ENCODE results near the gene SRPRA. TPM values are rescaled to one million over a fixed set of nuclear protein-coding genes. Genes with fewer than 3 reads are reported as not detected.

The SRPRA gene
- total RNA-seq, 1 donor from 2014 or later: 54.8 TPM

DNA sequence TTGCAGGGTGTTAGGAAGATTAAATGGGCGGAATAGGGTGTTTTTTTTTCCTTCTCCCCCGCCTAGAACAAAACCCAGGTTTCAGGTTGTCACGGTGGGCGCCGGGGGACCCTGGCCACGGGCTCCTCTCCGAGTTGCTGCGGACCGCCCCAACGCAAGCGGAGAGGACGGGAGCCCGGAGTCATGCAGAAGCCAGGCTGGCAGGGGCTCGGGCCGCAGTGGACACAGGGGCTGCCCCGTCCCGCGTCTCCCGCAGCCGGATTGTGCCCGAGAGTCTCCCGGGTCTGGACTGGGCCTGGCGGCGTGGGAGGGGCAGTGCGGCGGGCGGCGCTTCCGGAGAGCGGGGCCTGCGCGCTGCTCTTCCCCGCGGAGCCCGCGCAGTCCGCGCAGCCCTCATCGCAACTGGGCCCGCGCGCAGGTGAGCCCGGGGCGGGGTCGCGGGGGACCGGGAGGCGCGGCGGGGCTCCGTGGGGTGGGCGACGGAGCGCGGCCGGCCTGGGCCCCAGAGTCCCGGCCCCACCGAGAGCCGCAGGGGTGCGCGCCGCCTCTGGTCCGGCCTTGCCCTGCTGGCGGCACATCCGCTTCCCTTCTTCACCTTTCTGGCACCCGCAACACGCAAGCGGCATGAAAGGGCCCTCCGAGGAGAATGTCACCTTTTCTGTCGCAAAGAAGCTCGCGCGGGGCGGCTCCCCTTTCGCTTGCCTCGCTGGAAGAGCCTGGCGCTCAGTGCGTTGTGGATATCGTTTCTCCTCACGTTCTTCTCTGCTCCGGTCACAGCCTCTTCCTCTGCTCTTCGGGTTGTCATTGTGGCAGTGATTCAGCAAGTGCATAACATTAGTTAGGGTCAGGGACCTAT, 14.3 kb upstream of the SRPRA start, which contains the start of gene TIRAP:
TSS of gene TIRAP (plus strand) at position 358 of the 856 bp plus-strand sequence. CDS start 7,802 bp downstream, outside the sequence.
- Mint-ChIP-seq H3K4me3 (ENCODE audit: unreplicated experiment) (peak within 1 kb of the TSS; percentile 95), H3K4me1 (ENCODE audit: unreplicated experiment) (peaks cover 40% of the 10 kb centered on the region), H3K9me3 (ENCODE audit: unreplicated experiment) (no peaks in the 10 kb centered on the region), H3K27ac (ENCODE audit: unreplicated experiment) (peak within 1 kb of the TSS; percentile 97), H3K36me3 (ENCODE audit: low read depth, unreplicated experiment) (peaks cover 22% of the 10 kb centered on the region), H3K27me3 (ENCODE audit: unreplicated experiment) (peaks cover 23% of the 10 kb centered on the region)
- peak; percentile 52 for DNase-seq (ENCODE audit: low spot score)
- TF ChIP-seq, protein P1, sequence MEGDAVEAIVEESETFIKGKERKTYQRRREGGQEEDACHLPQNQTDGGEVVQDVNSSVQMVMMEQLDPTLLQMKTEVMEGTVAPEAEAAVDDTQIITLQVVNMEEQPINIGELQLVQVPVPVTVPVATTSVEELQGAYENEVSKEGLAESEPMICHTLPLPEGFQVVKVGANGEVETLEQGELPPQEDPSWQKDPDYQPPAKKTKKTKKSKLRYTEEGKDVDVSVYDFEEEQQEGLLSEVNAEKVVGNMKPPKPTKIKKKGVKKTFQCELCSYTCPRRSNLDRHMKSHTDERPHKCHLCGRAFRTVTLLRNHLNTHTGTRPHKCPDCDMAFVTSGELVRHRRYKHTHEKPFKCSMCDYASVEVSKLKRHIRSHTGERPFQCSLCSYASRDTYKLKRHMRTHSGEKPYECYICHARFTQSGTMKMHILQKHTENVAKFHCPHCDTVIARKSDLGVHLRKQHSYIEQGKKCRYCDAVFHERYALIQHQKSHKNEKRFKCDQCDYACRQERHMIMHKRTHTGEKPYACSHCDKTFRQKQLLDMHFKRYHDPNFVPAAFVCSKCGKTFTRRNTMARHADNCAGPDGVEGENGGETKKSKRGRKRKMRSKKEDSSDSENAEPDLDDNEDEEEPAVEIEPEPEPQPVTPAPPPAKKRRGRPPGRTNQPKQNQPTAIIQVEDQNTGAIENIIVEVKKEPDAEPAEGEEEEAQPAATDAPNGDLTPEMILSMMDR (IDR thresholded peaks at IDR 0.05; ENCODE audit: unreplicated experiment): no peak

DNA sequence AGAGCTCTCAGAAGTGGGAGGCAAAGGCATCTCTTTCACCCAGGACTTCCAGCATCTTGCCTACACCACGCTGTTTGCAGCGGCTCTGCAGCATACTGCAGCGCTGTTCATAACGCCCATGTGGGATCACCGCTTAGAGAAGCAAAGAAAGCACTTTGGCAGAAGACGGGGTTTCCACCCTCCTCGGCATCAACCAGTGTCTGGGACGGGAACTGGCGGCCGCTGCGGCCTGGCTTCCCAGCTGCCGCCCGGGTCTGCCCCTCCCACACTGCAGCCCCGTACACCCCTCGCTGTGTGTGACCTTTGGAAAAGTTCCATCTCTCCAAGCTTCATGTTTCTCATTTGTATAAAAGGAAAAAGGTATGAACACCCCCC, 13.7 kb upstream of the SRPRA start:
- Mint-ChIP-seq H3K27ac (ENCODE audit: unreplicated experiment) (peak overlapping the region; percentile 59), H3K27me3 (ENCODE audit: unreplicated experiment) (peaks cover 23% of the 10 kb centered on the region), H3K4me3 (ENCODE audit: unreplicated experiment) (peak overlapping the region; percentile 89), H3K4me1 (ENCODE audit: unreplicated experiment) (peaks cover 40% of the 10 kb centered on the region), H3K36me3 (ENCODE audit: low read depth, unreplicated experiment) (peaks cover 28% of the 10 kb centered on the region), H3K9me3 (ENCODE audit: unreplicated experiment) (no peaks in the 10 kb centered on the region)
- TF ChIP-seq, protein P1 (IDR thresholded peaks at IDR 0.05; ENCODE audit: unreplicated experiment): no peak
- DNase-seq (ENCODE audit: low spot score): peak; percentile 42

DNA sequence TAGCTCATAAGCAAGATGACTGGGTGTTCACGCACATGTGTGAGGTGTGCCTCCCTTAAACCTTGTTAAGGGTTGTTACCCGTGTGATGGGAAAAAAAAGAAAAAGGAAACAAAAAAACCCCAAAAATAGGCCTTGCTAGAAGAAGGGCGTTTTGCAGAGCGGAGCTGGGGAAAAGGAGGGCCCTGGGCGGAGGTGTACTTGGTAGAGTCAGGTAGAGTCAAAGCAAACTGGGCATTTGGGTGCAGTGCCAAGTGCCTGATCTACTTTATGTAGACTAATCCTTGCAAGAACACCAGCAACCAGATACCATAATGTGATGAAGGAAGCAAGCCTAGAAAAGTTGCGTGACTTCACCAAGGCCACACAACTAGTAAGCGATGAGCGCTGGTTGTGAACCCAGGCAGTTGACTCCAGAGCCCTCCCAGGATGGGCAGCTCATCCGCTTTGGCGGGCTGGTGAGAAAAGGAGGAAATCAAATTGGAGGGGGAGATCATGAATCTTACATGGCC, 13.0 kb upstream of the SRPRA start:
- H3K4me1 Mint-ChIP-seq (ENCODE audit: unreplicated experiment): peaks cover 40% of the 10 kb centered on the region
- DNase-seq (ENCODE audit: low spot score): no peak
- H3K4me3 Mint-ChIP-seq (ENCODE audit: unreplicated experiment): peak overlapping the region; percentile 87
- H3K27ac Mint-ChIP-seq (ENCODE audit: unreplicated experiment): peak overlapping the region; percentile 59
- H3K27me3 Mint-ChIP-seq (ENCODE audit: unreplicated experiment): peaks cover 23% of the 10 kb centered on the region
- H3K9me3 Mint-ChIP-seq (ENCODE audit: unreplicated experiment): no peaks in the 10 kb centered on the region
- TF ChIP-seq, protein P1 (IDR thresholded peaks at IDR 0.05; ENCODE audit: unreplicated experiment): no peak
- peaks cover 32% of the 10 kb centered on the region for H3K36me3 Mint-ChIP-seq (ENCODE audit: low read depth, unreplicated experiment)

DNA sequence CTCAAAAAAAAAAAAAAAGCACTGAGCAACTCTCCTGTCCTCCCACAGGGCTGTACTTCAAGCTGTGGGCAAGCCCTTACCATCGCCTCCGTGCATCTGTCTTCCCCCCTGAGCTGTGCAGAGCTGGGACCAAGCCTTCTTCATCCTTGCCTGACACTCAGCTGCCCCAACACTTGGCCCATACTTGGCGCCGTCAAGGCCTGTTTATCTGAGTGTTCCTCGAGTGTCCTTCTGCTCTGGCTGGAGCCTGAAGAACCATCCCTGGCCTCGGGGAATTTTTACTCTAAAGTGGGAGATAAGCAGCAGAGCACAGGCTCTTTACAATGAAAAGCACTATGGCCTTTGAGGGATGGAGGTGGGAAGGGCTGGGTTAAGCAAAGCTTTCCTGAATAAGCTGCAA, 12.6 kb upstream of the SRPRA start:
- H3K4me3 Mint-ChIP-seq (ENCODE audit: unreplicated experiment): peak overlapping the region; percentile 87
- TF ChIP-seq, protein P1 (IDR thresholded peaks at IDR 0.05; ENCODE audit: unreplicated experiment): no peak
- peaks cover 23% of the 10 kb centered on the region for H3K27me3 Mint-ChIP-seq (ENCODE audit: unreplicated experiment)
- peaks cover 31% of the 10 kb centered on the region for H3K36me3 Mint-ChIP-seq (ENCODE audit: low read depth, unreplicated experiment)
- no peak for DNase-seq (ENCODE audit: low spot score)
- no peaks in the 10 kb centered on the region for H3K9me3 Mint-ChIP-seq (ENCODE audit: unreplicated experiment)
- peak overlapping the region; percentile 53 for H3K27ac Mint-ChIP-seq (ENCODE audit: unreplicated experiment)
- peaks cover 40% of the 10 kb centered on the region for H3K4me1 Mint-ChIP-seq (ENCODE audit: unreplicated experiment)

DNA sequence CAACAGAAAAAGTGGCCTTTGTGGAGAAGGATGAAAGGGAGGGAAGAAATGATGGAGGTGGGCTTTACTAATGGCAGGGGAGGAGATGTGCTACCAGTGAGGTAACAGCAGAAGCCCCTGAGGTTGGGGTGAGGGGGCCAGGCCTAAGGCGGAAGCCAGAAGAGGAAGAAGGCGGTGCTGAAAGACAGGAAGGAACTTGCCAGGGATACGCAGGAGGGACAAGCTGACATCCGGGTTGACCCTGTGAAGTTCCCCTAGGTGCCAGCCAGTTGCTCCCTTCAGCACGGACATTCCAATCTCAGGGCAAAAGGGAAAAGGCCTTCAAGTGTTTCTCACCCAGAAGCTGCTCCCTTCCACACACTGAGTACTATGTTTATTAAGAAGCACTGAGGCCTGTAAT, 11.9 kb upstream of the SRPRA start:
- peaks cover 40% of the 10 kb centered on the region for H3K4me1 Mint-ChIP-seq (ENCODE audit: unreplicated experiment)
- H3K4me3 Mint-ChIP-seq (ENCODE audit: unreplicated experiment): peak overlapping the region; percentile 59
- no peaks in the 10 kb centered on the region for H3K9me3 Mint-ChIP-seq (ENCODE audit: unreplicated experiment)
- peaks cover 24% of the 10 kb centered on the region for H3K27me3 Mint-ChIP-seq (ENCODE audit: unreplicated experiment)
- peak; percentile 49 for DNase-seq (ENCODE audit: low spot score)
- TF ChIP-seq, protein P1 (IDR thresholded peaks at IDR 0.05; ENCODE audit: unreplicated experiment): no peak
- peak overlapping the region; percentile 89 for H3K27ac Mint-ChIP-seq (ENCODE audit: unreplicated experiment)
- H3K36me3 Mint-ChIP-seq (ENCODE audit: low read depth, unreplicated experiment): peaks cover 33% of the 10 kb centered on the region
